SK-N-SH treated with all-trans-retinoic acid at 6 μM for 48 hours (cell line): ENCODE data around the gene KRABD2.

ENCODE experiments used
- ATAC-seq: fragments of 200-7000 bp; cut with Tn5 transposase; 3 replicates; pipeline ENCODE4 v1.9.1; 2020; ENCODE audit warnings: mild to moderate bottlenecking, moderate library complexity
- ARNTL ChIP-seq: fragments of 450-650 bp; formaldehyde crosslinking; IDR thresholded peaks from 2 replicates; pipeline ENCODE4 v1.5.0; 2020; ENCODE audit warnings: low read depth, mild to moderate bottlenecking, moderate library complexity, borderline replicate concordance
- BACH2 ChIP-seq: fragments of 250-450 bp; sonication (Bioruptor Pico); IDR thresholded peaks from 2 replicates; pipeline ENCODE4 v1.9.0; 2021; ENCODE audit warnings: mild to moderate bottlenecking, borderline replicate concordance
- CSDC2 ChIP-seq: fragments of 250-450 bp; sonication (Bioruptor Pico); IDR thresholded peaks from 2 replicates; pipeline ENCODE4 v1.5.0; 2020; ENCODE audit warnings: mild to moderate bottlenecking, moderate library complexity
- ESRRG ChIP-seq: fragments of 250-450 bp; sonication (Bioruptor Pico); IDR thresholded peaks from 2 replicates; pipeline ENCODE4 v1.6.1; 2021; ENCODE audit warnings: mild to moderate bottlenecking
- GLIS3 ChIP-seq: fragments of 250-450 bp; sonication (Bioruptor Pico); IDR thresholded peaks from 2 replicates; pipeline ENCODE4 v1.5.0; 2020; ENCODE audit warnings: mild to moderate bottlenecking, moderate library complexity
- ISL1 ChIP-seq: fragments of 250-450 bp; sonication (Bioruptor Pico); IDR thresholded peaks from 2 replicates; pipeline ENCODE4 v2.1.2; 2022; ENCODE audit warnings: mild to moderate bottlenecking, moderate library complexity
- OSR1 ChIP-seq: fragments of 250-450 bp; sonication (Bioruptor Pico); IDR thresholded peaks from 2 replicates; pipeline ENCODE4 v1.8.0; 2022; ENCODE audit warnings: moderate library complexity, mild to moderate bottlenecking, inconsistent platforms
- POU6F1 ChIP-seq: fragments of 250-450 bp; sonication (Bioruptor Pico); IDR thresholded peaks from 2 replicates; pipeline ENCODE4 v1.8.0; 2021; ENCODE audit warnings: low read depth, mild to moderate bottlenecking, moderate library complexity, borderline replicate concordance
- RARB ChIP-seq: fragments of 250-450 bp; sonication (Bioruptor Pico); IDR thresholded peaks from 2 replicates; pipeline ENCODE4 v1.8.0; 2021; ENCODE audit warnings: mild to moderate bottlenecking, moderate library complexity
- SNAI2 ChIP-seq: fragments of 250-450 bp; sonication (Bioruptor Pico); IDR thresholded peaks from 2 replicates; pipeline ENCODE4 v1.5.0; 2020; ENCODE audit warnings: mild to moderate bottlenecking, moderate library complexity
- TCF4 ChIP-seq: fragments of 250-450 bp; sonication (Bioruptor Pico); IDR thresholded peaks from 2 replicates; pipeline ENCODE4 v1.8.0; 2021; ENCODE audit warnings: mild to moderate bottlenecking, moderate library complexity, borderline replicate concordance
- TOX ChIP-seq: fragments of 250-450 bp; sonication (Bioruptor Pico); IDR thresholded peaks from 2 replicates; pipeline ENCODE4 v1.8.0; 2021; ENCODE audit warnings: mild to moderate bottlenecking, moderate library complexity, borderline replicate concordance
- ZC3H10 ChIP-seq: fragments of 250-450 bp; sonication (Bioruptor Pico); IDR thresholded peaks from 2 replicates; pipeline ENCODE4 v1.5.1; 2021; ENCODE audit warnings: mild to moderate bottlenecking, moderate library complexity
- ZFP3 ChIP-seq: fragments of 250-450 bp; sonication (Bioruptor Pico); IDR thresholded peaks from 2 replicates; pipeline ENCODE4 v1.5.0; 2020; ENCODE audit warnings: mild to moderate bottlenecking, moderate library complexity
- ZFP30 ChIP-seq: fragments of 450-650 bp; formaldehyde crosslinking; IDR thresholded peaks from 2 replicates; pipeline ENCODE4 v1.5.0; 2022; ENCODE audit warnings: mild to moderate bottlenecking, moderate library complexity
- ZNF565 ChIP-seq: fragments of 450-650 bp; formaldehyde crosslinking; conservative IDR thresholded peaks from 2 replicates; pipeline ENCODE4 v1.5.0; 2020; ENCODE audit warnings: low read depth, mild to moderate bottlenecking, moderate library complexity
- ZNF70 ChIP-seq: fragments of 450-650 bp; formaldehyde crosslinking; IDR thresholded peaks from 2 replicates; pipeline ENCODE4 v1.5.0; 2020; ENCODE audit warnings: mild to moderate bottlenecking, moderate library complexity
- ZNF8 ChIP-seq: fragments of 450-650 bp; formaldehyde crosslinking; IDR thresholded peaks from 2 replicates; pipeline ENCODE4 v1.5.0; 2020; ENCODE audit warnings: mild to moderate bottlenecking, moderate library complexity
- TF ChIP-seq, protein P1 (sequence below): fragments of 250-450 bp; sonication (Bioruptor Pico); IDR thresholded peaks from 2 replicates; pipeline ENCODE4 v1.8.0; 2020; ENCODE audit warnings: mild to moderate bottlenecking, moderate library complexity, borderline replicate concordance
- TF ChIP-seq, protein P2 (sequence below): fragments of 250-450 bp; sonication (Bioruptor Pico); IDR thresholded peaks from 2 replicates; pipeline ENCODE4 v1.5.1; 2020; ENCODE audit warnings: low read depth, mild to moderate bottlenecking, moderate library complexity
- TF ChIP-seq, protein P3 (sequence below): fragments of 250-450 bp; sonication (Bioruptor Pico); IDR thresholded peaks from 2 replicates; pipeline ENCODE4 v1.5.1; 2021; ENCODE audit warnings: mild to moderate bottlenecking, moderate library complexity

KRABD2 gene

DNA sequence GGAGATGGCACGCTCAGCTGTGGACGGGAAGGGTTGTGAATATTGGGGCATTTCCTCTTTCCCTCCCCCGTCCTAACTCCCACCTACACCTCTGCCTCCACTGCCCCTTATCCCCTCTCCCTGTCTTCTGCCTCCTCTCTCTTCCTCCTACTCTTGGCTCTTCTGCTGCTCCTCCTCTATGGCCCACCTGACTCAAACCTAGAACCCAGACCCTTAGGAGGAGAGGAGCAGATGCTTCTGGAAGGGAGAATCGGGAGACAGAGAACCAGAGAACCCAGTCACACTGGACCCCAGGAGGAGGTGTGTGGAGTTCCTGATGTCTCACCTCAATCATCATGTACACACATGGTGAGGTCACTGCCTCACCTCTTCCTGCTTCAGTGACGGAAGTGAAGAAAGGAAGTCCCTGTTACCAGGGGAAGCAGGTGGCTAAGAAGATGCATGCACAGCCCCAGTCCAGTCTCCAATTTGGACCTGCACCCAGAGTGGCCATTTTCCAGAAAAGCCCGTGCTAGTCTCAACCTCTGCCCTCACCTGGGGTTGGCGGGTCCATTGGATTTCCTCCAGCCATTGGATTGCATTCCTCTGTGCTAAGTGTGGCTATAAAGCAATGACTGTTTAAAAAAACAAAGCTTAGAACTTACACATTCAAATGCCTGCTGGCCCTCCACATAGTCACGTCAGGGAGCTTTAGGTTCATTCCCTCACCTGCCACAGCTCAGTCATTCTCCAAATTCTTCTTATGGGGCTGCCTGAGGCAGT lies 17.1 kb upstream of the KRABD2 start:
- TF ChIP-seq GLIS3 (CRISPR knock-in tag) = no peak
- no peak for TF ChIP-seq POU6F1 (CRISPR knock-in tag)
- TF ChIP-seq RARB (CRISPR knock-in tag) = no peak
- TF ChIP-seq ZFP30 (CRISPR knock-in tag) = no peak
- no peak for TF ChIP-seq ZC3H10
- TF ChIP-seq, all 23 proteins: peak for 0
- ATAC-seq = no peak

- ATAC-seq = peak; percentile 31
- TF ChIP-seq, protein P1, sequence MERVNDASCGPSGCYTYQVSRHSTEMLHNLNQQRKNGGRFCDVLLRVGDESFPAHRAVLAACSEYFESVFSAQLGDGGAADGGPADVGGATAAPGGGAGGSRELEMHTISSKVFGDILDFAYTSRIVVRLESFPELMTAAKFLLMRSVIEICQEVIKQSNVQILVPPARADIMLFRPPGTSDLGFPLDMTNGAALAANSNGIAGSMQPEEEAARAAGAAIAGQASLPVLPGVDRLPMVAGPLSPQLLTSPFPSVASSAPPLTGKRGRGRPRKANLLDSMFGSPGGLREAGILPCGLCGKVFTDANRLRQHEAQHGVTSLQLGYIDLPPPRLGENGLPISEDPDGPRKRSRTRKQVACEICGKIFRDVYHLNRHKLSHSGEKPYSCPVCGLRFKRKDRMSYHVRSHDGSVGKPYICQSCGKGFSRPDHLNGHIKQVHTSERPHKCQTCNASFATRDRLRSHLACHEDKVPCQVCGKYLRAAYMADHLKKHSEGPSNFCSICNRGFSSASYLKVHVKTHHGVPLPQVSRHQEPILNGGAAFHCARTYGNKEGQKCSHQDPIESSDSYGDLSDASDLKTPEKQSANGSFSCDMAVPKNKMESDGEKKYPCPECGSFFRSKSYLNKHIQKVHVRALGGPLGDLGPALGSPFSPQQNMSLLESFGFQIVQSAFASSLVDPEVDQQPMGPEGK (CRISPR knock-in tag) = no peak
- TF ChIP-seq GLIS3 (CRISPR knock-in tag) (no peak), TCF4 (no peak), ISL1 (CRISPR knock-in tag) (no peak), ZFP30 (CRISPR knock-in tag) (no peak), ZNF565 (no peak), ZC3H10 (no peak)
Observed at GRCh38 chr17:8392674-8393469, 16.4 kb upstream of the KRABD2 start.

GRCh38 chr17:8392274-8392673 lies 15.8 kb upstream of the KRABD2 start:
- no peak; the same call in 2 of the 3 replicates for ATAC-seq
- no peak for TF ChIP-seq OSR1
- TF ChIP-seq, protein P2, sequence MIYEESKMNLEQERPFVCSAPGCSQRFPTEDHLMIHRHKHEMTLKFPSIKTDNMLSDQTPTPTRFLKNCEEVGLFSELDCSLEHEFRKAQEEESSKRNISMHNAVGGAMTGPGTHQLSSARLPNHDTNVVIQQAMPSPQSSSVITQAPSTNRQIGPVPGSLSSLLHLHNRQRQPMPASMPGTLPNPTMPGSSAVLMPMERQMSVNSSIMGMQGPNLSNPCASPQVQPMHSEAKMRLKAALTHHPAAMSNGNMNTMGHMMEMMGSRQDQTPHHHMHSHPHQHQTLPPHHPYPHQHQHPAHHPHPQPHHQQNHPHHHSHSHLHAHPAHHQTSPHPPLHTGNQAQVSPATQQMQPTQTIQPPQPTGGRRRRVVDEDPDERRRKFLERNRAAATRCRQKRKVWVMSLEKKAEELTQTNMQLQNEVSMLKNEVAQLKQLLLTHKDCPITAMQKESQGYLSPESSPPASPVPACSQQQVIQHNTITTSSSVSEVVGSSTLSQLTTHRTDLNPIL (CRISPR knock-in tag) = no peak
- no peak for TF ChIP-seq SNAI2
- no peak for TF ChIP-seq RARB (CRISPR knock-in tag)
- no peak for TF ChIP-seq ZNF70
- TF ChIP-seq, protein P3, sequence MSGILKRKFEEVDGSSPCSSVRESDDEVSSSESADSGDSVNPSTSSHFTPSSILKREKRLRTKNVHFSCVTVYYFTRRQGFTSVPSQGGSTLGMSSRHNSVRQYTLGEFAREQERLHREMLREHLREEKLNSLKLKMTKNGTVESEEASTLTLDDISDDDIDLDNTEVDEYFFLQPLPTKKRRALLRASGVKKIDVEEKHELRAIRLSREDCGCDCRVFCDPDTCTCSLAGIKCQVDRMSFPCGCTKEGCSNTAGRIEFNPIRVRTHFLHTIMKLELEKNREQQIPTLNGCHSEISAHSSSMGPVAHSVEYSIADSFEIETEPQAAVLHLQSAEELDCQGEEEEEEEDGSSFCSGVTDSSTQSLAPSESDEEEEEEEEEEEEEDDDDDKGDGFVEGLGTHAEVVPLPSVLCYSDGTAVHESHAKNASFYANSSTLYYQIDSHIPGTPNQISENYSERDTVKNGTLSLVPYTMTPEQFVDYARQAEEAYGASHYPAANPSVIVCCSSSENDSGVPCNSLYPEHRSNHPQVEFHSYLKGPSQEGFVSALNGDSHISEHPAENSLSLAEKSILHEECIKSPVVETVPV (CRISPR knock-in tag) = no peak
- no peak for TF ChIP-seq ZFP3 (CRISPR knock-in tag)
- no peak for TF ChIP-seq BACH2 (CRISPR knock-in tag)
- TF ChIP-seq TOX (CRISPR knock-in tag) = no peak
- TF ChIP-seq CSDC2 (CRISPR knock-in tag) = no peak
- TF ChIP-seq ARNTL (CRISPR knock-in tag) = no peak
- no peak for TF ChIP-seq ESRRG (CRISPR knock-in tag)
- no peak for TF ChIP-seq ISL1 (CRISPR knock-in tag)
- TF ChIP-seq ZNF8 (CRISPR knock-in tag) = no peak
- TF ChIP-seq, protein P1 (CRISPR knock-in tag) = no peak
- no peak for TF ChIP-seq POU6F1 (CRISPR knock-in tag)
- TF ChIP-seq, all 23 proteins: peak for 0
